ENCODE results near the gene UVRAG.

DNA sequence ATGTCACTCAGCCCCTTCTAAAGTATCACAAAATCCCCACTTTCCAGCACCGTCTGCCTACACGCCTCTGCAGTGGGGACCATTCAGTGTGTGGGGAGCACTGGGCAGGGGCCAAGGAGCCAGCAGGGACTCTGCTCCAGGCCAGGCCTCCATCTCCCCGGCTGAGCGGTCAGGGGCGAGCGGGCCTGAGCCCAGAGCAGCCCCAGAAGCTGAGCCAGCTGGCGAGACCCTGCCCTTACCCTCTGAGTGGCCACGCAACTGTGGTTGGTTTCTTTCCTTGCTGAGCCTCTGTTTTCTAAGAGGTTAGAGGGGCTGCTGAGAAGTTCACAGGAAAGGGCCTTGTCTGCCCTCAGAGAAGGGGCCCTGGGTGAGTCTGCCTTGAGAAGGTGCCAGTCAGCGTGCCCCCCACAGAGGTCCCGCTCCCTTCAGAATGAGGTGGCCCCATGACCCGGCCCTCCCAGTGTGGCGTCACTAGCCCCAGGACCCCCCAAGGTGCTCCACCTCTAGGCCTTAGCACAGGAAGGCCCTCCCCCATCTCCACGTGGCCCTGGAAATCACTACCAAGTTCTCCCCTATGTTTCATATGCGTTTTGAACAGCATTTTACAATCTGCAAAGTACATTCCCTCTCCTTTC, 344.4 kb downstream of the UVRAG start:
- TF ChIP-seq EZH2 (IDR thresholded peaks at IDR 0.05) = no peak
- TF ChIP-seq POLR2AphosphoS5 (IDR thresholded peaks at IDR 0.05; ENCODE audit: borderline replicate concordance, low read depth, low read length) = no peak
- no peak for TF ChIP-seq FOXP2 (optimal IDR thresholded peaks at IDR 0.05; ENCODE audit: control extremely low read depth, extremely low read length, insufficient read depth)
